ENCODE measurements around the gene ZNF138.
"Not testable (repeated sequence)": the region's sequence is repeated elsewhere in the genome, so short reads cannot be mapped to it uniquely, and the experiment has no call there.

The ZNF138 gene

GRCh38 chr7:64839910-64840309 is 45.7 kb downstream of the ZNF138 start:
- no peak for DNase-seq

GRCh38 chr7:64849250-64849923 is 55.2 kb downstream of the ZNF138 start:
- no peak for DNase-seq

- DNase-seq: no peak
Measured at GRCh38 chr7:64849924-64850499, 55.8 kb downstream of the ZNF138 start.

- no peak for DNase-seq
Measured at GRCh38 chr7:64853679-64854078, 59.5 kb downstream of the ZNF138 start.

- no peak for DNase-seq
Measured at GRCh38 chr7:64854969-64855368, 60.7 kb downstream of the ZNF138 start.

GRCh38 chr7:64863021-64863420 is 68.8 kb downstream of the ZNF138 start:
- no peak for DNase-seq

GRCh38 chr7:64863530-64863929 is 69.3 kb downstream of the ZNF138 start:
- DNase-seq: not testable (repeated sequence)

- DNase-seq: no peak
Measured at GRCh38 chr7:64863969-64864368, 69.7 kb downstream of the ZNF138 start.

GRCh38 chr7:64867863-64868440 is 73.7 kb downstream of the ZNF138 start:
- DNase-seq: no peak

GRCh38 chr7:64868499-64868898 is 74.3 kb downstream of the ZNF138 start:
- no peak for DNase-seq

GRCh38 chr7:64869121-64869725 is 75.0 kb downstream of the ZNF138 start:
- no peak for DNase-seq

GRCh38 chr7:64869912-64870562 is 75.8 kb downstream of the ZNF138 start:
- DNase-seq: no peak

- no peak for DNase-seq
Measured at GRCh38 chr7:64870656-64871055, 76.4 kb downstream of the ZNF138 start.

- DNase-seq: no peak
Measured at GRCh38 chr7:64871761-64872160, 77.5 kb downstream of the ZNF138 start.

GRCh38 chr7:64872351-64873154 is 78.3 kb downstream of the ZNF138 start:
- DNase-seq: no peak

- DNase-seq: no peak
Measured at GRCh38 chr7:64873155-64873500, 78.9 kb downstream of the ZNF138 start.

- no peak for DNase-seq
Measured at GRCh38 chr7:64873517-64873916, 79.3 kb downstream of the ZNF138 start.

GRCh38 chr7:64874114-64874513 is 79.9 kb downstream of the ZNF138 start:
- DNase-seq: no peak

GRCh38 chr7:64874562-64875250 is 80.5 kb downstream of the ZNF138 start:
- no peak for DNase-seq

- DNase-seq: no peak
Measured at GRCh38 chr7:64875258-64875657, 81.0 kb downstream of the ZNF138 start.

GRCh38 chr7:64875658-64876406 is 81.6 kb downstream of the ZNF138 start:
- DNase-seq: no peak
